Breast epithelium (tissue), 4 donors: ENCODE data around the gene DSCAML1. TPM values are rescaled to one million over a fixed set of nuclear protein-coding genes. Genes with fewer than 3 reads are reported as not detected.

ENCODE experiments used
- DNase-seq, 2 donors: peaks; one replicate each; pipeline ENCODE4 v3.0.0-alpha.2; 2019; ENCODE audit warnings: low spot score in 2 of 2
- H3K27ac ChIP-seq, 2 donors: fragments of 200-600 bp; sonication (generic) in 1 of 2; one replicate each; pipeline ENCODE4 v1.5.1; 2016 to 2019; ENCODE audit warnings: mild to moderate bottlenecking in 1 of 2
- H3K27me3 ChIP-seq, 2 donors: fragments of 200-600 bp; sonication (generic) in 1 of 2; one replicate each; pipeline versions ENCODE4 v1.5.1 to v1.6.0; 2017 to 2019; ENCODE audit warnings: control low read depth in 1 of 2, mild to moderate bottlenecking in 1 of 2
- H3K36me3 ChIP-seq: fragments of 200-600 bp; one replicate; pipeline ENCODE4 v1.5.1; 2019
- H3K4me1 ChIP-seq, 2 donors: fragments of 200-600 bp; sonication (generic); one replicate each; pipeline ENCODE4 v1.5.1; 2016 to 2019; ENCODE audit warnings: control low read depth in 1 of 2
- H3K4me3 ChIP-seq, 3 donors: fragments of 200-600 bp; sonication (generic); 1 replicate in 2 of 3; 2 replicates in 1 of 3; pipeline ENCODE4 v1.5.1; 2016 to 2019; ENCODE audit warnings: mild to moderate bottlenecking in 3 of 3, moderate library complexity in 2 of 3
- H3K9me3 ChIP-seq, 2 donors: fragments of 200-600 bp; sonication (generic) in 1 of 2; one replicate each; pipeline ENCODE4 v1.5.1; 2016 to 2019; ENCODE audit warnings: control low read depth in 1 of 2
- POLR2A ChIP-seq: fragments of 450-650 bp; IDR thresholded peaks from one replicate; pipeline ENCODE4 v1.6.1; 2016; ENCODE audit warnings: antibody characterized with exemption, mild to moderate bottlenecking, moderate library complexity
- POLR2AphosphoS5 ChIP-seq, 3 donors: sonication (generic); formaldehyde crosslinking; IDR thresholded peaks; one replicate each; pipeline ENCODE4 v1.6.1; 2017; ENCODE audit warnings: antibody characterized with exemption in 3 of 3
- intact Hi-C: fragments of 100-400 bp; cut with DNase I; formaldehyde crosslinking; loops from one replicate; pipeline ENCODE4 v1.15.1; 2023; ENCODE audit warnings: low total_unique reads
- total RNA-seq, 3 donors: library from RNA; depleted of rRNA; stranded (reverse); fragments of >200 nt; gene quantifications; one replicate each; pipeline ENCODE4 v1.1.0, GENCODE V29; 2016
- TF ChIP-seq, protein P1 (sequence below), 3 donors: fragments of 450-650 bp; IDR thresholded peaks; one replicate each; pipeline ENCODE4 v1.5.1; 2016 to 2017; ENCODE audit warnings: antibody characterized with exemption in 3 of 3, mild to moderate bottlenecking in 3 of 3, moderate library complexity in 3 of 3

Gene DSCAML1
- total RNA-seq, 3 donors from 2014 or later = 0.33 to 1.8 (median 0.64) TPM

DNA sequence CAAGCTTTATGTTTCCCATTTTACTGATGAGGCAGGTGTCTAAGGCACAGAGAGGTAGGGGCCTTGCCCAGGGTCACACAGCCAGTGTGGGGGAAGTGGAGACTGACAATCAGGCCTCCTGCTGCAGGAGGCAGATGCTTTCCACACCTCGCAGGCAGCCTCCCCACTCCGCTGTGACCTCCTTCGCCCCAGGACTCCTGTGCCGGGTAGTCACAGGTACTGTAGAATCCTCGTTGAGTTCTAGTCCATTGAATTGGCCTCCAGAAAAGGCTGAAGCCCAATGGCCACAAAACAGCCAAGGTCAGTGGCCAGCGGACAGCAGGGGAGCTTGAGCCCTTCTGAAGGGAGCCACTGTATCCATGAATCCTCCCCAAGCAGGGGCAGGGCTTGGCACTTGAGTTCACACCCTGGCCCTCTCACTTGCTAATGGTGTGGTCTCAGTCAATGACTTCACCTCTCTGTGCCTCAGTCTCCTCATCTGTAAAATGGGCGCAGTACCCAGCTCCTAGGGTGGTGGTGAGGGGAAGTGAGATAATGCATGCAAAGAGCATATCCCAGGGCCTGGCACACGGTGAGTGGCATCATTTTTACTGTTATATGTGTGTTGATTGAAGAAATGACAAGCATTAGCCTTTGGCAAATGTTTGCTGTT is 28.6 kb upstream of the DSCAML1 start:
- TF ChIP-seq, protein P1, sequence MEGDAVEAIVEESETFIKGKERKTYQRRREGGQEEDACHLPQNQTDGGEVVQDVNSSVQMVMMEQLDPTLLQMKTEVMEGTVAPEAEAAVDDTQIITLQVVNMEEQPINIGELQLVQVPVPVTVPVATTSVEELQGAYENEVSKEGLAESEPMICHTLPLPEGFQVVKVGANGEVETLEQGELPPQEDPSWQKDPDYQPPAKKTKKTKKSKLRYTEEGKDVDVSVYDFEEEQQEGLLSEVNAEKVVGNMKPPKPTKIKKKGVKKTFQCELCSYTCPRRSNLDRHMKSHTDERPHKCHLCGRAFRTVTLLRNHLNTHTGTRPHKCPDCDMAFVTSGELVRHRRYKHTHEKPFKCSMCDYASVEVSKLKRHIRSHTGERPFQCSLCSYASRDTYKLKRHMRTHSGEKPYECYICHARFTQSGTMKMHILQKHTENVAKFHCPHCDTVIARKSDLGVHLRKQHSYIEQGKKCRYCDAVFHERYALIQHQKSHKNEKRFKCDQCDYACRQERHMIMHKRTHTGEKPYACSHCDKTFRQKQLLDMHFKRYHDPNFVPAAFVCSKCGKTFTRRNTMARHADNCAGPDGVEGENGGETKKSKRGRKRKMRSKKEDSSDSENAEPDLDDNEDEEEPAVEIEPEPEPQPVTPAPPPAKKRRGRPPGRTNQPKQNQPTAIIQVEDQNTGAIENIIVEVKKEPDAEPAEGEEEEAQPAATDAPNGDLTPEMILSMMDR (IDR thresholded peaks at IDR 0.05) = no peak
- TF ChIP-seq POLR2A = no peak
- TF ChIP-seq POLR2AphosphoS5 (IDR thresholded peaks at IDR 0.05) = no peak
- no peak overlapping the region for H3K4me3 ChIP-seq
- no peaks in the 10 kb centered on the region for H3K27me3 ChIP-seq
- H3K36me3 ChIP-seq = no peaks in the 10 kb centered on the region
- H3K4me1 ChIP-seq = no peaks in the 10 kb centered on the region
- no peak overlapping the region for H3K27ac ChIP-seq
- no peak for DNase-seq
- H3K9me3 ChIP-seq = no peaks in the 10 kb centered on the region
- intact Hi-C loops = no loop called here

DNA sequence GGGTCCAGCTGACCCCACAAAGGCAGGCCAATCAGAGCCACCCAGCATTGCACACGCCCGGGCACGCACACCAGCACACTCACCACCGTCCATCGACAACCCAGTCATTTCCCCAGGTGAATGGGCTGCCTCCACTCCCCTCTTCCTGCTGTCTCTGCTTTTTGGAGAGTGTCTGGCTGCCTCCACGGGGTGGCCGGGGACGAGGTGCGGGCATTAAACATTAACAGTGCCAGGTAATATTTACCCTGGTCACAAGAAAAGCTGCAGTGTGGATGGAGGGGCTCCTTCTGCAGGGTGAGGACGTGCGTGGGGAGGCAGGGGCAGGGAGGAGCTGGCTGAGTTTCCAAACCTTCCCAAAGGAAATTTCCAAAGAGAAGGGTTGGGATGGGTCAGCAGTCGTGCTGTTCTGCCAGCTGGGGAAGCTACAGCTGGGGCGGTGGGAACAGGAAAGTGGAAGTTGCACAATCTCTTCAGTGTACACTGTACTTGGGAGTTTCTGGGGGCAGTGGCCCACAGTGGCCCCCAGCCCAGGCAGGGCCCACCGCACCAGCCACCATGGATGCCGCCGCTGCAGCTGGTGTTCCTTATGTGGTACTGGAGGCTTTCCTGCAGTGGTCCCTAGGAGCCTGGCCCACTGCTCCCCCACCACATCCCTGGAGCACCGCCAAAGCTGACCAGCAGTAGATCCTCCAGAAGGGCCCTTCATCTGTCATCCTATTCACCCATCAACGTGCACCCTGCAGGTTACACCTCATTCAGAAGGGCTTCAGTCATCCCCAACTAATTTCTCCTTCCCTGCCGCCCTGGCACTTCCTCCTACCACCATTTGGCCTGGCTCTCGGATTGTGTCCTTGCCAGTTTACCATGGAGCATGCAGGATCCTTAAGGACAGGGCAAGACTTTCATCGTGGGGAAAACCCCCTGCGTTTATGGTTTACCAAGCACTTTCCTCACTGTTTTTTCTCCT is 27.8 kb upstream of the DSCAML1 start, which contains the start of gene FXYD2:
FXYD2 (minus strand) TSS at position 174 of the 967 bp plus-strand sequence; CDS start at position 108, 66 bp downstream.
- no peaks in the 10 kb centered on the region for H3K4me1 ChIP-seq
- DNase-seq = no peak

DNA sequence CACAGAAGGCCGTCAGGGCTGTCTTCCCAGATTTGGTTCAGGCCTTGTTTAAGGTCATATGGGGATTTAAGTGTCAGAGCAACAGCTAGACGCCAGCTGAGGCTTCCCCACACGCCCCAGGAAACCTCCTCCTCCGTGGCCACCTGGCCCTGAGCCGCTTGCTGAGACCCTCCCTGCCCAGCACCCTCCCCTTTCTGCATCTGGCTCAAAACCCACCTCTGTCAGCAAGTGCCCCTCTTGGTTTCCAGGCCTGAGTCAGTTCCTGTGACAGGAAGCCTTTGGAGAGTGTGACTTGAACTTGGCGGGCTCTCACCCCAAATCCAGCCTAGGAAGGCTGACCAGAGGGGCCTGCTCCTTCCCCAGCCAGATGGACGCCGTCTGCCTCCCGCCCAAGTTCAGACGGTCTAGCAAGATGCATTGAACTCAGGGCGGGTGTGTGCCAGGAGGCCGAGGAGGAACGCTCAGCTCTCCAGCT is 27.0 kb upstream of the DSCAML1 start:
- Histone ChIP-seq H3K27ac (peak overlapping the region in 1 of 2 donors; percentile 80), H3K4me3 (no peak overlapping the region), H3K4me1 (no peaks in the 10 kb centered on the region), H3K9me3 (no peaks in the 10 kb centered on the region), H3K27me3 (no peaks in the 10 kb centered on the region), H3K36me3 (no peaks in the 10 kb centered on the region)
- TF ChIP-seq, protein P1 (IDR thresholded peaks at IDR 0.05) = no peak
- TF ChIP-seq POLR2AphosphoS5 (IDR thresholded peaks at IDR 0.05) (no peak), POLR2A (no peak)
- no peak for DNase-seq
- intact Hi-C loops = no loop called here

More for the DNA sequence above, 27.8 kb upstream of the DSCAML1 start, which contains the start of gene FXYD2:
- no peaks in the 10 kb centered on the region for H3K36me3 ChIP-seq
- H3K4me3 ChIP-seq = no peak within 1 kb of the TSS
- no peaks in the 10 kb centered on the region for H3K9me3 ChIP-seq
- no peaks in the 10 kb centered on the region for H3K27me3 ChIP-seq
- intact Hi-C loops = no loop called here
- peak within 1 kb of the TSS in 1 of 2 donors; percentile 80 for H3K27ac ChIP-seq
- TF ChIP-seq POLR2A (no peak), POLR2AphosphoS5 (IDR thresholded peaks at IDR 0.05) (no peak)
- TF ChIP-seq, protein P1 (IDR thresholded peaks at IDR 0.05) = no peak

DNA sequence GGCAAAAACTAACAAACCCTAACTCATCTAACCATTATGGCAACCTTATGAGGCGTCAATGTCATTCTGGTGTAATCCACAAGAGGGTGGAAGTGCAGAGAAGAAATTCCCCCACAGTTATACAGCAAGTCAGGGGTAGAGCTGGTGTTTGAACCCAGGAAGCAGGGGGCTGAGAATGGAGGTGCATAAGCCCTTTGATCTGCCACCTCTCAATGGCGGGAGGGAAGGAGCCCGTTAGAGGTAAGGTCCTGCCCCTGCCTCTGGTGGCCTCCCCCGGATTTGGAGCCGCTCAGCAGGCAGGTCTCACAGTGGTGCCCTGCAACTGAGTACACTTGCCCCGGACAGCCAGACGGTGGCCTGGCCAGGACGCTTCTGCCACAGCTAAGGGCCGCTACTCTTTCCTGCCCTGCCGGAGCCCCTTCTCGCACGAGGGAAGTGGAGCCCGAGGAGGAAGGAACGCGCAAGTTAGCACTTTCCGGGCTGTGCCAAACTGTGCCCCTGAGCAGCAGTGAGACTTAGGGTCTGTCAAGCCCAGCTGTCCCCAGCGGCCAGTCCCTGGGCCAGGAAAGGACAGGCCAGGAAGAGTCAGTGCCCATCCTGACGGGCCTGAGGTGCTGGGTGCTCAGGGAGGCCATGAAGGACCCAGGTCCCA is 26.4 kb upstream of the DSCAML1 start:
- H3K4me3 ChIP-seq = no peak overlapping the region
- no peak for TF ChIP-seq POLR2AphosphoS5 (IDR thresholded peaks at IDR 0.05)
- TF ChIP-seq, protein P1 (IDR thresholded peaks at IDR 0.05) = no peak
- no peak for TF ChIP-seq POLR2A
- H3K27me3 ChIP-seq = no peaks in the 10 kb centered on the region
- H3K27ac ChIP-seq = peak overlapping the region in 1 of 2 donors; percentile 80
- H3K36me3 ChIP-seq = no peaks in the 10 kb centered on the region
- intact Hi-C loops = no loop called here
- no peak for DNase-seq
- H3K9me3 ChIP-seq = no peaks in the 10 kb centered on the region
- H3K4me1 ChIP-seq = no peaks in the 10 kb centered on the region
